Measurements from ENCODE around the gene TXNL4A.

- TF ChIP-seq POLR2A (IDR thresholded peaks at IDR 0.05) (no peak), CTCF (IDR thresholded peaks at IDR 0.05) (no peak)
Observed at GRCh38 chr18:79921984-79922965, 66.1 kb downstream of the TXNL4A start.
